ENCODE data around the gene IRF2BP2.

The IRF2BP2 gene

DNA sequence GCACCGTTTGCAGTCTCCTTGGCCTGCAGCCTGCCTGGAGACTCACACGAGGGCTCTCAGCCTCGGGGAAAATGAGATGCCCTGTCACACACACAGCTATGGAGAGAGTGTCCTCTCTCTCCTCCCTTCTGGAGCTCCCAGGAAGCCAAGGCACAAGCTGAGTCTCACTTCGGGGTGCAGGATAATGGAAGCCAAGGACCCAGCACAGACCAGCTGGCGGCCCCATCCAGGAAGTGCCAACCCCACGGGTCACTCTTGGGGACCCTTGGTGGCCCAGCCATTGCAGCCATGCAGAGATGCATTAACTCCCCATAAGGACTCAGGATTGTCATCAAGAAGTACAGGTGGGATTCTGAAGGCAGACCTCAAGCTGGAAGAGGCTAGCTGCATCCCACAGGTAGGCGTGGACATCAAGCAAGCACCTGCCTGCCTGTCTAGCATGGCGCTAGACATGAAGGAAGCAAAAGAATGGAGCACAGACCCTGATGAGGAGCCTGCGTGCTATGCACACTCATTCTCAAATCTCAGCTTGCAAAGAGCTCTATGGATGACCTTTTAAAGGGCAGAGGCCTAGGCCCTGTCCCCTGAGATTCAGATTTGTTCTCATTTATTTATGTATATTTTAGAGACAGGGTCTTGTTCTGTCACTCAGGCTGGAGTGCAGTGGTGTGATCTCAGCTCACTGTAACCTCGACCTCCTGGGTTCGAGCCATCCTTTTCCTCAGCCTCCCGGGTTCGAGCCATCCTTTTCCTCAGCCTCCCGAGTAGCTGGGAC is 49.9 kb downstream of the IRF2BP2 start:
- no peak for DNase-seq (ENCODE audit: low read depth in 1 of 2, low spot score in 1 of 2)

DNA sequence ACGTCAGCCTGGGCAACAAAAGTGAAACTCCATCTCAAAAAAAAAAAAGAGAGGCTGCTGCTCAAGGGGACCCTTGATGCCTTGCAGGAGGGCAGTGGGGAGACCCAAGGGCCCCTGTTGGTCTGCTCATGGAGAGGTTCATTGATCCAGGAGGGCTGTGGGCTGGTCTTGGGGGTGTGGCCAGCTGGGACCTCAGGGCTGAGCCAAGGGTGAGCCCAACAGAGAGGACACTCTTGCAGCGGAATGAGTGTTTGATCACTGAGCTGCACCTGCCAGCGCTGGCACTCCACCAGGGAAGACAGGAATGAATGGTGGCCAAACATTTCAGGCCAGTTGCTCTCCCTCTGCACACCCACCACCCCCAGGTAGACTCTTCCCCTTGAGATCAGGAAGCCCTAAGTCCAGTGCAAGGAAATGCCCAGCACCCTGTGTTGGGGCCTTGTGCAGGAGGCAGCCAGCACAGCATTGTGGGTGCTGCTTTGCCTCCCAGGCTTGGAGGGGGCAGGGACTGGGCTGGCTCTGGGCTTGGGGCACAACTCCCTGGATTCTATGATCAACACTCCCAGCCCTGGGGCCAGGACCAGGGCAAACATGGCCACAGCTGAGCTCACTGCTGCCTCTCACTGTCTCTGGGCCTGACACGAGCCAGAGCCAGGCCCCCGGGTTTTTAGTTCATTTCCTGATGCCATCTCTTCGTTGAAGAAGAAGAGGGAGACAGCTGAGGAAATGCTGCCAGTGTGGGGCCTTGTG is 50.7 kb downstream of the IRF2BP2 start:
- no peak for DNase-seq (ENCODE audit: low read depth in 1 of 2, low spot score in 1 of 2)

DNA sequence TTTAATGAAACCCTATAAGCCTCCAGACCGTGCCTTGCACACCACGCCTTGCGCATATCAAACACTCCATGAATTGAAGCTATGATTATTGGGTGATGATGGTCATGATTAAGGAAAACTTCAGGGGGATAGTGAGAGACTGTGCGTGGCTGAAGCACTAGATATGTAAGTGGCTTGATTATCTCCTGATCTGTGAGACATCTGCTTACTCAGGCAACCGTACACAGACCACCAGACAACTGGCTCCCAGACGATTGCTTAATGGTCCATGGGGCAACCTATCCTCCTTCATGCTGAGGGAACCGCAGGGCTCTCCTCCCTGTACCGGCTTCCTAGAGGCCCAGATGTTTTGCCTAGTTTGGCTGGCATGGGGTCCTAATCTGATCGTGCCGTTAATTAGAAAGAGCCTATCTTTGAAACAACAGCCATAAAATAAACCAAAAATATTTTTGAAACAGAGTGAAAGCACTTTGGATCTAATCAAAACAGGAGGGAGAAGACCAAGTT is 51.6 kb downstream of the IRF2BP2 start:
- no peak for DNase-seq (ENCODE audit: low read depth in 1 of 2, low spot score in 1 of 2)

DNA sequence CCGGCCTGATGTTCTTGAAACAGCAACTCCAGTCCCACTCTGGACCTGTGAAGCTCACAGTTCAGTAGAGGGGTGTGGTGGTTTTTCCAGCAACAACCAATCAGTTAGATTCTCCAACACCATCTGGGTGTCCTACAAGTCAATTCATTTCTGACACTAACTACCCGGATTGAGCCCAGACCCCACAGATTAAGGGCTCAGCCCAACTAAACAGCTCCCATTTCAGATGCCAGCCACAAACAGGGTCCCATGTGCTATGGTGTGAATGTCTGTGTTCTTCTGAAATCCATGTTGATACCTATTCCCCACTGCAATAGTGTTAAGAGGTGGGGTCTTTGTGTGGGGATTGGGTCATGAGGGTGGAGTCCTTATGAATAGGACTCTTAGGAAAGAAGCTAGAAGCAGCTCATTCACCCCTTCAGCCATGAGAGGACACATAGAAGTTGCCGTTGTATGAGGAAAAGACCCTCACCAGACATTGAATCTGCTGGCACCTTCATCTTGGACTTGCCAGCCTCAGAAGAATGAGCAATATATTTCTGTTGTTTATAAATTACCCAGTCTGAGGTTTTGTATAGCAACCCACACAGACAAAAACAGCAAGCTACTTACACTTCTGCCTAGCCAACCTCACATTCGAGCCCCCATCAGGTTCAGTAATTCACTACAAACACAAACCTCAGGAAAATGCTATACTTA is 53.6 kb downstream of the IRF2BP2 start:
- DNase-seq (ENCODE audit: low read depth in 1 of 2, low spot score in 1 of 2) = no peak

DNA sequence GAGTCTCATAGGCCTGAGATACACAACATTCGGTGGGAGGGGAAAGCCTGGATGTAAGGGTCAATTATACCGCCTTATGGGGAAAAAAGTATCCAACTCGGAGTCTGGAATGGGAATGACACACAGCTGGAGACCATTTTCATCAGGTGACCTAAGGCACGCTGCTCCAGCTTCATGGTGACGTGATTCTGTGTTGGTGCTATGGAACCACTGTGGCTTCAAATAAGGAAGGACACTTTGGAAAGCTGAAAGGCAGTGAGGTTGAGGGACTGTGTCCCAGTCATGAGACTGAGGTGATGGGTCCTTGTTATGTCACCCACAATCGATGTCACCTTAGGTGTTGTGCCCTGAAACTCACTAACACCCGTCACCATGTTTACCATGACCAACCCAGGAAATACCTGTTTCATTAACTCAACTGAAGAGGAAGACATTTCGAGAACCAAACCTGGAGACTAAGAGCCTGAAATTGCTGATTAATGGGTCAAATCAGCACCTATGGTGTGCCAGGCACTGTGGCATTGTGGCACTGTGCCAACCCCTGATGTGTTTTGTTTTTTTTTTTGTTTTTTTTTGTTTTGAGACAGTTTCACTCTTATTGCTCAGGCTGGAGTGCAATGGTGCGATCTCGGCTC is 54.5 kb downstream of the IRF2BP2 start:
- no peak for DNase-seq (ENCODE audit: low read depth in 1 of 2, low spot score in 1 of 2)

DNA sequence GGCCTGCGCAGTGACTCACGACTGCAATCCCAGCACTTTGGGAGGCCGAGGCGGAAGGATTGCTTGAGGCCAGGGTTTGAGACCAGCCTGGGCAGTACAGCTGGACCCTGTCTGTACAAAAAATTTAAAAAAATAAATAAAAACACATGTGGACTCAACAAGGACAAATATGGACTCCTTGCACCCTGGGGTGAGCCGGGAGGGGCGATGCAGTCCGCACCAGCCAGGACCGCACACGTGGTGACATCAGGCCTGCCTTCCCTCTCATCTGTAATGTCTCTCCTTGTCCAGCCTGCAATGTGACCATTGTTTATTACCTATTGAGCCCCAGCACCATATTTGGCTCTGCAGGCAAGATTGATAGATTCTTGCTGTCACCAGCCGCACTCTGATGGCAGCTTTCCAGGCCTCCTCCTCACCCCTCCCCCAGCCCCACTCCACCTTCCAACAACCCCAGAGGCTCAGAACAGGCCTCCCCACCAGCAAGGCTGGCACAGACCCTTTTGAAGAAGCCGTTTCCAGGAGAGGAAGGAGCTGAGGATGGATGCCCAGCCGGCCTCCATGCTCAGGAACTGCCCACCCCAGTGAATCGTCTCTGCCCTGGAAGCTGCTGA is 55.2 kb downstream of the IRF2BP2 start:
- DNase-seq (ENCODE audit: low read depth in 1 of 2, low spot score in 1 of 2) = no peak
